SK-N-SH (cell line): ENCODE data around the gene NAPA. TPM values are rescaled to one million over a fixed set of nuclear protein-coding genes. Genes with fewer than 3 reads are reported as not detected.
A peak's percentile ranks its signal among the peaks of the same experiment; 100 is the strongest.

ENCODE experiments used
- CTCF ChIA-PET: fragments of 300-600, 350-600 bp; formaldehyde crosslinking; extraction: SDS; loops from one replicate; lab custom pipeline; 2021; lab: Yijun Ruan, JAX
- POLR2A ChIA-PET: fragments of 350-600 bp; sonication (Branson Sonifier 250); formaldehyde crosslinking; extraction: SDS; loops from one replicate; lab custom pipeline; 2020; ENCODE audit warnings: antibody characterized with exemption, inconsistent platforms; lab: Yijun Ruan, JAX
- DNase-seq: peaks from one replicate; pipeline ENCODE4 v3.0.0; 2012
- H2AFZ ChIP-seq: fragments of 200-600 bp; sonication (generic); 2 replicates; pipeline ENCODE4 v1.8.1; 2016; ENCODE audit warnings: antibody characterized with exemption, mild to moderate bottlenecking, low read depth
- H3F3A ChIP-seq: fragments of 200-600 bp; sonication (generic); replicated peaks from 2 replicates; pipeline ENCODE3; 2016; ENCODE audit warnings: antibody characterized with exemption, mild to moderate bottlenecking; ENCODE audit not compliant: insufficient read depth
- H3K27ac ChIP-seq, 2 experiments: fragments of 200-500 bp in 1 of 2; fragments of 200-600 bp in 1 of 2; sonication (Bioruptor generic) in 1 of 2; sonication (generic), shearing (Covaris generic) in 1 of 2; 2 replicates each; pipeline versions ENCODE4 v1.5.1 to v1.6.1; 2014 to 2016; ENCODE audit warnings: low read depth in 2 of 2, inconsistent platforms in 1 of 2, low read length in 1 of 2, mild to moderate bottlenecking in 1 of 2, mixed read lengths in 1 of 2
- H3K27me3 ChIP-seq: fragments of 200-600 bp; sonication (generic), shearing (Covaris generic); 2 replicates; pipeline ENCODE4 v1.6.1; 2016; ENCODE audit warnings: mixed run types; ENCODE audit not compliant: insufficient read depth
- H3K36me3 ChIP-seq, 2 experiments: fragments of 200-500 bp in 1 of 2; fragments of 200-600 bp in 1 of 2; sonication (Bioruptor generic) in 1 of 2; sonication (generic) in 1 of 2; replicated peaks in 1 of 2; 2 replicates each; pipeline versions ENCODE3 to v1.5.1; 2014 to 2016; ENCODE audit warnings: low read length in 1 of 2, mild to moderate bottlenecking in 1 of 2; ENCODE audit not compliant: insufficient read depth in 2 of 2, control insufficient read depth in 1 of 2
- H3K4me1 ChIP-seq, 2 experiments: fragments of 200-500 bp in 1 of 2; fragments of 200-600 bp in 1 of 2; sonication (Bioruptor generic) in 1 of 2; sonication (generic), shearing (Covaris generic) in 1 of 2; 2 replicates each; pipeline versions ENCODE4 v1.5.1 to v1.6.1; 2014 to 2016; ENCODE audit warnings: low read depth in 1 of 2, low read length in 1 of 2, mixed run types in 1 of 2; ENCODE audit not compliant: insufficient read depth in 2 of 2, control insufficient read depth in 1 of 2
- H3K4me2 ChIP-seq: fragments of 200-600 bp; sonication (generic), shearing (Covaris generic); 2 replicates; pipeline ENCODE4 v1.6.1; 2017; ENCODE audit warnings: mixed run types
- H3K4me3 ChIP-seq, 2 experiments: fragments of 200-500 bp in 1 of 2; fragments of 200-600 bp in 1 of 2; sonication (Bioruptor generic) in 1 of 2; sonication (generic), shearing (Covaris generic) in 1 of 2; 2 replicates each; pipeline versions ENCODE4 v1.5.1 to v1.8.1; 2014 to 2016; ENCODE audit warnings: low read depth in 2 of 2, inconsistent platforms in 1 of 2, low read length in 1 of 2, mild to moderate bottlenecking in 1 of 2, mixed read lengths in 1 of 2, moderate library complexity in 1 of 2
- H3K79me2 ChIP-seq: fragments of 200-600 bp; sonication (generic); 2 replicates; pipeline ENCODE4 v1.8.1; 2017; ENCODE audit warnings: mild to moderate bottlenecking; ENCODE audit not compliant: insufficient read depth
- H3K9ac ChIP-seq: fragments of 200-600 bp; sonication (generic); 2 replicates; pipeline ENCODE4 v1.6.1; 2017; ENCODE audit warnings: mixed run types
- H3K9me2 ChIP-seq: fragments of 200-600 bp; sonication (generic); 2 replicates; pipeline ENCODE4 v1.6.1; 2017; ENCODE audit warnings: mixed run types
- H3K9me3 ChIP-seq: fragments of 200-600 bp; sonication (generic); 2 replicates; pipeline ENCODE4 v1.6.1; 2017; ENCODE audit warnings: mixed run types, mild to moderate bottlenecking, moderate library complexity
- H4K20me1 ChIP-seq: fragments of 200-600 bp; sonication (generic); 2 replicates; pipeline ENCODE4 v1.6.1; 2017; ENCODE audit warnings: mild to moderate bottlenecking, mixed run types; ENCODE audit not compliant: insufficient read depth
- CHD2 ChIP-seq: fragments of 150-350 bp; IDR thresholded peaks from 2 replicates; pipeline ENCODE4 v1.6.1; 2018; ENCODE audit warnings: low read length; ENCODE audit not compliant: partially characterized antibody
- ELF1 ChIP-seq: IDR thresholded peaks from 2 replicates; pipeline ENCODE4 v1.4.0; 2012
- EP300 ChIP-seq, 2 experiments: IDR thresholded peaks; 2 replicates each; pipeline versions ENCODE4 v1.4.0 to v1.6.1; 2012; ENCODE audit warnings: borderline replicate concordance in 1 of 2, low read depth in 1 of 2, low read length in 1 of 2
- FOSL2 ChIP-seq: IDR thresholded peaks from 2 replicates; pipeline ENCODE4 v1.4.0; 2012; ENCODE audit warnings: low read depth, mild to moderate bottlenecking, moderate library complexity, borderline replicate concordance
- FOXJ3 ChIP-seq: sonication (generic); formaldehyde crosslinking; IDR thresholded peaks from 2 replicates; pipeline ENCODE4 v1.5.1; 2020; ENCODE audit warnings: mild to moderate bottlenecking, missing genetic modification reagents
- FOXM1 ChIP-seq: IDR thresholded peaks from 2 replicates; pipeline ENCODE4 v1.4.0; 2012; ENCODE audit warnings: low read depth, mild to moderate bottlenecking
- GATA2 ChIP-seq: sonication (generic); formaldehyde crosslinking; IDR thresholded peaks from 2 replicates; pipeline ENCODE4 v1.5.0; 2020; ENCODE audit warnings: mild to moderate bottlenecking, missing genetic modification reagents
- MAX ChIP-seq: IDR thresholded peaks from 2 replicates; pipeline ENCODE4 v1.4.0; 2012; ENCODE audit warnings: low read depth
- MXI1 ChIP-seq: IDR thresholded peaks from 2 replicates; pipeline ENCODE4 v1.6.1; 2012; ENCODE audit warnings: mild to moderate bottlenecking, low read depth, low read length, improper control_type of control experiment
- NFIC ChIP-seq: IDR thresholded peaks from 2 replicates; pipeline ENCODE4 v1.4.0; 2012; ENCODE audit warnings: borderline replicate concordance
- NRF1 ChIP-seq: IDR thresholded peaks from 2 replicates; pipeline ENCODE4 v1.6.1; 2012; ENCODE audit warnings: low read depth, mild to moderate bottlenecking, low read length
- RAD21 ChIP-seq: IDR thresholded peaks from 2 replicates; pipeline ENCODE4 v1.6.1; 2012; ENCODE audit warnings: mild to moderate bottlenecking, low read length
- REST ChIP-seq: IDR thresholded peaks from 2 replicates; pipeline ENCODE4 v1.6.1; 2012; ENCODE audit warnings: mild to moderate bottlenecking, low read depth, low read length, moderate library complexity
- RXRA ChIP-seq: IDR thresholded peaks from 2 replicates; pipeline ENCODE4 v1.4.0; 2012; ENCODE audit warnings: low read depth, mild to moderate bottlenecking, borderline replicate concordance
- SMC3 ChIP-seq: IDR thresholded peaks from 2 replicates; pipeline ENCODE4 v1.6.1; 2012; ENCODE audit warnings: low read depth, low read length, improper control_type of control experiment
- TAF1 ChIP-seq: IDR thresholded peaks from 2 replicates; pipeline ENCODE4 v1.6.1; 2012; ENCODE audit warnings: low read depth, mild to moderate bottlenecking, low read length, moderate library complexity, borderline replicate concordance
- TCF12 ChIP-seq: IDR thresholded peaks from 2 replicates; pipeline ENCODE4 v1.4.0; 2012
- TEAD4 ChIP-seq: IDR thresholded peaks from 2 replicates; pipeline ENCODE4 v1.4.0; 2012; ENCODE audit warnings: mild to moderate bottlenecking, borderline replicate concordance; ENCODE audit not compliant: insufficient read depth
- WGBS: methylation state at CpG from one replicate; pipeline ENCODE4 v1.1.6; 2017; ENCODE audit warnings: low lambda C conversion rate; 5-methylcytosine and 5-hydroxymethylcytosine counted together
- polyA plus RNA-seq, 3 experiments: library from polyadenylated mRNA; depleted of rRNA; stranded (reverse); fragments of >200 nt; gene quantifications; 2 replicates each; pipeline ENCODE4 v1.2.3, GENCODE V29; 2012
- TF ChIP-seq, protein P1 (sequence below): fragments of 150-350 bp; IDR thresholded peaks from 2 replicates; pipeline ENCODE4 v1.6.1; 2017; ENCODE audit warnings: antibody characterized with exemption, low read length, low read depth, borderline replicate concordance
- TF ChIP-seq, protein P2 (sequence below): IDR thresholded peaks from 2 replicates; pipeline ENCODE4 v1.4.0; 2012; ENCODE audit warnings: low read depth, borderline replicate concordance
- TF ChIP-seq, protein P3 (sequence below): fragments of 150-350 bp; IDR thresholded peaks from 2 replicates; pipeline ENCODE4 v1.6.1; 2016; ENCODE audit warnings: mild to moderate bottlenecking, low read depth, low read length
- TF ChIP-seq, protein P4 (sequence below): IDR thresholded peaks from 2 replicates; pipeline ENCODE4 v1.4.0; 2012; ENCODE audit warnings: low read depth, borderline replicate concordance

NAPA gene
- polyA plus RNA-seq, 1 of the 3 experiments (the other 2 are of a cell fraction) = 84.1 TPM

DNA sequence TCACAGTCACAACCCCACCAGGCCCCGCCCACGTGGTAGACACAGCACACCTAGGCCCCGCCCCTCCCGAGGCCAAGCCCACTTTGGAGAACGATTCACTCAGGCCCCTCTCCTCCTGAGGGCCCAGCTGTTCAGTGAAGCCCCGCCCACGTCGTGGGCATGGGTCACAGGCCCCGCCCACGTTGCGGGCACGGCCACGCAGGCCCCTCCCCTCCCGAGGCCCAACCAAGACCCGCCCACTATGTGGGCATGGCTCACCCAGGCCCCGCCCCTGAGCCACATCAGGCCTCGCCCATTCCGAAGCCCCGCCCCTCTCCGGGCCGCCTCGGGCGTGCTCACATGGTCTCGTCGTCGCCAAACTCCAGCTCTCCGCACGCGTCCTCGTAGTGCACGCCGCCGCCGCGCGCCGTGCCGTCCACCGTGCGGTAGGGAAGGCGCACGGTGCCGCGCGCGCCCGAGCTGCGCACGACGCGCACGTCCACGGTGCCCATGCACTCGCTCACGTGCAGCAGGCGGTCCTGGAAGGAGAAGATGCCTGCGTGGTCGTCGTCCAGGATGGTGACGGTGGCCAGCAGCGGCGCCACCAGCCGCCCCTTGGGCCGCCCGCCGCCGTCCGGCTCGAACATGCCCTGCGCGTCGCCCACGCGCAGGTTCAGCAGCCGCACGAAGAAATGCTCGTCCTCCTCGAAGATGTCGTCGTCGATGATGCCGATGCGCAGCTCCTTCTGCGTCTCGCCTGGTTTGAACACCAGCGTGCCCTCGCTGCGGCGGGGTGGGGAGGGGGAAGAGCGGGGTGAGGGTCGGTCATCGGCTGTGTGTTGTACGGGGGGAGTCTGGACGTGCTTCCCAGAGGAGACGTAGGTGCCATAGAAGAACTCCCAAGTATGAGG, 67.1 kb downstream of the NAPA start:
- Histone ChIP-seq H3K4me1 (peaks cover 0 to 9% of the 10 kb centered on the region in 2 experiments; a peak in 2 of 4 replicates), H3K27ac (peak overlapping the region in 1 of 2 experiments; percentile 67; a peak in 1 of 4 replicates), H3K79me2 (no peaks in the 10 kb centered on the region), H3K4me3 (peak overlapping the region; percentile 41 to 46; a peak in 3 of 4 replicates), H3K9me2 (no peaks in the 10 kb centered on the region), H3K9me3 (no peaks in the 10 kb centered on the region), H3K9ac (no peak overlapping the region), H3K27me3 (no peaks in the 10 kb centered on the region; the same call in 1 of the 2 replicates), H3K36me3 (no peaks in the 10 kb centered on the region), H3F3A (peaks cover 4% of the 10 kb centered on the region), H4K20me1 (0 out of 2 replicates have a peak, but pooled peaks cover 3% of the 10 kb centered on the region), H3K4me2 (peak overlapping the region; percentile 67), H2AFZ (no peak overlapping the region; the same call in 1 of the 2 replicates)
- ChIA-PET POLR2A (interaction anchor here (0.6 to 1.6 kb wide), 6 partner anchors 9 to 1018 kb away, joined by 3 to 10 read pairs (median 3); partner anchors contain the start of gene KPTN), CTCF (interaction anchor here (1.0 to 8.4 kb wide), 15 partner anchors 8 to 296 kb away, joined by 3 to 80 read pairs (median 4); partner anchors contain the start of genes EHD2, KPTN, NAPA and SLC8A2)
- WGBS = 23% methylated on average over 72 of the region's 95 CpGs
- peak; percentile 97 for DNase-seq
- no peak for TF ChIP-seq TEAD4
- TF ChIP-seq MXI1 = peak; percentile 76
- TF ChIP-seq RAD21 = no peak
- TF ChIP-seq, protein P1, sequence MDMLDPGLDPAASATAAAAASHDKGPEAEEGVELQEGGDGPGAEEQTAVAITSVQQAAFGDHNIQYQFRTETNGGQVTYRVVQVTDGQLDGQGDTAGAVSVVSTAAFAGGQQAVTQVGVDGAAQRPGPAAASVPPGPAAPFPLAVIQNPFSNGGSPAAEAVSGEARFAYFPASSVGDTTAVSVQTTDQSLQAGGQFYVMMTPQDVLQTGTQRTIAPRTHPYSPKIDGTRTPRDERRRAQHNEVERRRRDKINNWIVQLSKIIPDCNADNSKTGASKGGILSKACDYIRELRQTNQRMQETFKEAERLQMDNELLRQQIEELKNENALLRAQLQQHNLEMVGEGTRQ = no peak; the same call in 1 of the 2 replicates
- no peak for TF ChIP-seq TCF12
- no peak for TF ChIP-seq TAF1
- TF ChIP-seq CHD2 = peak; percentile 39
- TF ChIP-seq RXRA = no peak
- TF ChIP-seq, protein P2, sequence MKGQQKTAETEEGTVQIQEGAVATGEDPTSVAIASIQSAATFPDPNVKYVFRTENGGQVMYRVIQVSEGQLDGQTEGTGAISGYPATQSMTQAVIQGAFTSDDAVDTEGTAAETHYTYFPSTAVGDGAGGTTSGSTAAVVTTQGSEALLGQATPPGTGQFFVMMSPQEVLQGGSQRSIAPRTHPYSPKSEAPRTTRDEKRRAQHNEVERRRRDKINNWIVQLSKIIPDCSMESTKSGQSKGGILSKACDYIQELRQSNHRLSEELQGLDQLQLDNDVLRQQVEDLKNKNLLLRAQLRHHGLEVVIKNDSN = peak; percentile 22; the same call in 1 of the 2 replicates
- no peak for TF ChIP-seq REST
- TF ChIP-seq ELF1 = no peak
- TF ChIP-seq NRF1 = peak; percentile 34
- peak; percentile 87 for TF ChIP-seq MAX
- TF ChIP-seq FOXJ3 (CRISPR knock-in tag) = 0 out of 2 replicates have a peak, but pooled peaks have one; percentile 11
- TF ChIP-seq GATA2 = no peak
- TF ChIP-seq NFIC = no peak
- TF ChIP-seq SMC3 = no peak
- TF ChIP-seq, protein P3, sequence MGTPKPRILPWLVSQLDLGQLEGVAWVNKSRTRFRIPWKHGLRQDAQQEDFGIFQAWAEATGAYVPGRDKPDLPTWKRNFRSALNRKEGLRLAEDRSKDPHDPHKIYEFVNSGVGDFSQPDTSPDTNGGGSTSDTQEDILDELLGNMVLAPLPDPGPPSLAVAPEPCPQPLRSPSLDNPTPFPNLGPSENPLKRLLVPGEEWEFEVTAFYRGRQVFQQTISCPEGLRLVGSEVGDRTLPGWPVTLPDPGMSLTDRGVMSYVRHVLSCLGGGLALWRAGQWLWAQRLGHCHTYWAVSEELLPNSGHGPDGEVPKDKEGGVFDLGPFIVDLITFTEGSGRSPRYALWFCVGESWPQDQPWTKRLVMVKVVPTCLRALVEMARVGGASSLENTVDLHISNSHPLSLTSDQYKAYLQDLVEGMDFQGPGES = no peak
- TF ChIP-seq, protein P4, sequence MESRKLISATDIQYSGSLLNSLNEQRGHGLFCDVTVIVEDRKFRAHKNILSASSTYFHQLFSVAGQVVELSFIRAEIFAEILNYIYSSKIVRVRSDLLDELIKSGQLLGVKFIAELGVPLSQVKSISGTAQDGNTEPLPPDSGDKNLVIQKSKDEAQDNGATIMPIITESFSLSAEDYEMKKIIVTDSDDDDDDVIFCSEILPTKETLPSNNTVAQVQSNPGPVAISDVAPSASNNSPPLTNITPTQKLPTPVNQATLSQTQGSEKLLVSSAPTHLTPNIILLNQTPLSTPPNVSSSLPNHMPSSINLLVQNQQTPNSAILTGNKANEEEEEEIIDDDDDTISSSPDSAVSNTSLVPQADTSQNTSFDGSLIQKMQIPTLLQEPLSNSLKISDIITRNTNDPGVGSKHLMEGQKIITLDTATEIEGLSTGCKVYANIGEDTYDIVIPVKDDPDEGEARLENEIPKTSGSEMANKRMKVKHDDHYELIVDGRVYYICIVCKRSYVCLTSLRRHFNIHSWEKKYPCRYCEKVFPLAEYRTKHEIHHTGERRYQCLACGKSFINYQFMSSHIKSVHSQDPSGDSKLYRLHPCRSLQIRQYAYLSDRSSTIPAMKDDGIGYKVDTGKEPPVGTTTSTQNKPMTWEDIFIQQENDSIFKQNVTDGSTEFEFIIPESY = no peak
- TF ChIP-seq FOSL2 = no peak
- no peak for TF ChIP-seq FOXM1
- no peak for TF ChIP-seq EP300 (IDR thresholded peaks at IDR 0.05; ENCODE audit: borderline replicate concordance in 1 of 2, low read depth in 1 of 2, low read length in 1 of 2)
